Measurements from ENCODE around the gene SLC34A2. TPM values are rescaled to one million over a fixed set of nuclear protein-coding genes. Genes with fewer than 3 reads are reported as not detected.
"Not testable (repeated sequence)": the region's sequence is repeated elsewhere in the genome, so short reads cannot be mapped to it uniquely, and the experiment has no call there.

The SLC34A2 gene
- total RNA-seq, 1 experiment from 2014 or later = not detected

- intact Hi-C loops (cut with micrococcal nuclease) = no loop called here
- BruUV-seq (replicated peaks) = no TSS peak
- Histone ChIP-seq H2AFZ (ENCODE audit: low read length) (no peak overlapping the region), H3K9me3 (ENCODE audit: low read length) (no peaks in the 10 kb centered on the region), H3K4me3 (ENCODE audit: low read length) (no peak overlapping the region), H3F3A (ENCODE audit: low read length, unreplicated experiment) (no peaks in the 10 kb centered on the region), H3K9ac (ENCODE audit: low read length) (no peak overlapping the region), H3K27ac (ENCODE audit: low read length) (no peak overlapping the region), H3K4me2 (ENCODE audit: low read length) (no peak overlapping the region), H3K79me2 (ENCODE audit: low read length) (no peaks in the 10 kb centered on the region), H3K27me3 (ENCODE audit: low read length) (no peaks in the 10 kb centered on the region), H3K4me1 (ENCODE audit: insufficient read depth, low read length) (no peaks in the 10 kb centered on the region), H4K20me1 (ENCODE audit: low read length) (no peaks in the 10 kb centered on the region), H3K9me2 (replicated peaks; ENCODE audit: low read length) (no peaks in the 10 kb centered on the region), H3K36me3 (ENCODE audit: low read depth, low read length) (no peaks in the 10 kb centered on the region)
- TF ChIP-seq EZH2 (IDR thresholded peaks at IDR 0.05; ENCODE audit: low read length, unreplicated experiment) = no peak
- ChIA-PET POLR2A (ENCODE audit: unreplicated experiment) (no interaction called here), CTCF (no interaction called here)
- DNase-seq (no peak), ATAC-seq (no peak)
These were observed 2.7 kb downstream of the SLC34A2 start for GRCh38 chr4:25658357-25658771.

- POLR2A ChIA-PET (ENCODE audit: unreplicated experiment) = no interaction called here
- no peaks in the 10 kb centered on the region for H3K36me3 ChIP-seq (ENCODE audit: low read depth, low read length)
- intact Hi-C loops (cut with micrococcal nuclease) = no loop called here
These were observed 3.1 kb downstream of the SLC34A2 start for GRCh38 chr4:25658777-25659176.

GRCh38 chr4:25661441-25661840, 5.8 kb downstream of the SLC34A2 start:
- POLR2A ChIA-PET (ENCODE audit: unreplicated experiment); ATAC-seq; H3F3A ChIP-seq (ENCODE audit: low read length, unreplicated experiment); H3K9me2 ChIP-seq (replicated peaks; ENCODE audit: low read length); CTCF ChIA-PET; BruUV-seq (replicated peaks); H3K36me3 ChIP-seq (ENCODE audit: low read depth, low read length); H3K27me3 ChIP-seq (ENCODE audit: low read length); H3K9ac ChIP-seq (ENCODE audit: low read length); H3K4me1 ChIP-seq (ENCODE audit: insufficient read depth, low read length); H3K27ac ChIP-seq (ENCODE audit: low read length); H3K79me2 ChIP-seq (ENCODE audit: low read length); H3K9me3 ChIP-seq (ENCODE audit: low read length); H2AFZ ChIP-seq (ENCODE audit: low read length); H3K4me3 ChIP-seq (ENCODE audit: low read length); DNase-seq; H3K4me2 ChIP-seq (ENCODE audit: low read length); H4K20me1 ChIP-seq (ENCODE audit: low read length): not testable (repeated sequence)
- intact Hi-C loops (cut with micrococcal nuclease) = loop anchor here (10.0 kb wide), 1 partner anchor 217 kb away; no protein-coding TSS in a partner anchor

More at GRCh38 chr4:25658777-25659176, 3.1 kb downstream of the SLC34A2 start:
- H3K27ac ChIP-seq (ENCODE audit: low read length) = no peak overlapping the region
- DNase-seq (no peak), ATAC-seq (no peak)
- no peaks in the 10 kb centered on the region for H3K4me1 ChIP-seq (ENCODE audit: insufficient read depth, low read length)
- H3F3A ChIP-seq (ENCODE audit: low read length, unreplicated experiment) = no peaks in the 10 kb centered on the region
- CTCF ChIA-PET = no interaction called here
- no peaks in the 10 kb centered on the region for H4K20me1 ChIP-seq (ENCODE audit: low read length)
- TF ChIP-seq EZH2phosphoT487 (IDR thresholded peaks at IDR 0.05; ENCODE audit: borderline replicate concordance, low read length) (no peak), CTCF (conservative IDR thresholded peaks at IDR 0.05; ENCODE audit: low read depth, low read length) (no peak), EZH2 (IDR thresholded peaks at IDR 0.05; ENCODE audit: low read length, unreplicated experiment) (no peak)
- H3K79me2 ChIP-seq (ENCODE audit: low read length) = no peaks in the 10 kb centered on the region
- H3K9ac ChIP-seq (ENCODE audit: low read length) = no peak overlapping the region
- H2AFZ ChIP-seq (ENCODE audit: low read length) = no peak overlapping the region
- no peak overlapping the region for H3K4me3 ChIP-seq (ENCODE audit: low read length)
- no peak overlapping the region for H3K4me2 ChIP-seq (ENCODE audit: low read length)
- no peaks in the 10 kb centered on the region for H3K9me2 ChIP-seq (replicated peaks; ENCODE audit: low read length)
- H3K9me3 ChIP-seq (ENCODE audit: low read length) = no peaks in the 10 kb centered on the region
- H3K27me3 ChIP-seq (ENCODE audit: low read length) = no peaks in the 10 kb centered on the region
- no TSS peak for BruUV-seq (replicated peaks)

GRCh38 chr4:25662306-25662705, 6.7 kb downstream of the SLC34A2 start:
- H3K9me3 ChIP-seq (ENCODE audit: low read length) = no peaks in the 10 kb centered on the region
- POLR2A ChIA-PET (ENCODE audit: unreplicated experiment) = no interaction called here
- intact Hi-C loops (cut with micrococcal nuclease) = loop anchor here (10.0 kb wide), 1 partner anchor 218 kb away; no protein-coding TSS in a partner anchor
- H3K27me3 ChIP-seq (ENCODE audit: low read length) = no peaks in the 10 kb centered on the region
- DNase-seq (no peak), ATAC-seq (no peak)
- no peaks in the 10 kb centered on the region for H4K20me1 ChIP-seq (ENCODE audit: low read length)
- no peak overlapping the region for H3K9ac ChIP-seq (ENCODE audit: low read length)
- no peak overlapping the region for H3K27ac ChIP-seq (ENCODE audit: low read length)
- no peaks in the 10 kb centered on the region for H3F3A ChIP-seq (ENCODE audit: low read length, unreplicated experiment)
- no peaks in the 10 kb centered on the region for H3K9me2 ChIP-seq (replicated peaks; ENCODE audit: low read length)
- no peak overlapping the region for H2AFZ ChIP-seq (ENCODE audit: low read length)
- H3K79me2 ChIP-seq (ENCODE audit: low read length) = no peaks in the 10 kb centered on the region
- CTCF ChIA-PET = interaction anchor here (0.5 to 0.6 kb wide), 2 partner anchors 11 to 142 kb away, joined by 5 read pairs; no protein-coding TSS in a partner anchor
- H3K36me3 ChIP-seq (ENCODE audit: low read depth, low read length) = no peaks in the 10 kb centered on the region
- no TSS peak for BruUV-seq (replicated peaks)
- TF ChIP-seq EZH2phosphoT487 (IDR thresholded peaks at IDR 0.05; ENCODE audit: borderline replicate concordance, low read length) (no peak), EZH2 (IDR thresholded peaks at IDR 0.05; ENCODE audit: low read length, unreplicated experiment) (no peak), CTCF (conservative IDR thresholded peaks at IDR 0.05; ENCODE audit: low read depth, low read length) (no peak)
- H3K4me1 ChIP-seq (ENCODE audit: insufficient read depth, low read length) = no peaks in the 10 kb centered on the region
- no peak overlapping the region for H3K4me2 ChIP-seq (ENCODE audit: low read length)
- no peak overlapping the region for H3K4me3 ChIP-seq (ENCODE audit: low read length)

All from PC-3 (cell line).